Caco-2 (cell line): ENCODE results near the gene NUBPL. TPM values are rescaled to one million over a fixed set of nuclear protein-coding genes. Genes with fewer than 3 reads are reported as not detected.

ENCODE experiments used
- BruUV-seq: library from RNA; stranded (reverse); fragments of 400-500 nt; replicated peaks from 2 replicates; lab custom pipeline; 2021; lab: Mats Ljungman, UMichigan
- CTCF ChIA-PET: fragments of 300-600 bp; sonication (Branson Sonifier 250); formaldehyde crosslinking; loops from one replicate; lab custom pipeline; 2022; ENCODE audit warnings: antibody characterized with exemption; lab: Charles Lee
- POLR2A ChIA-PET: fragments of 300-600 bp; sonication (Branson Sonifier 250); formaldehyde crosslinking; loops from one replicate; lab custom pipeline; 2022; ENCODE audit warnings: antibody characterized with exemption; lab: Charles Lee
- DNase-seq, 2 experiments: peaks; one replicate each; pipeline versions ENCODE4 v3.0.0 to v3.0.0-alpha.2; 2020 to 2022
- H3K27me3 ChIP-seq: replicated peaks from 2 replicates; pipeline ENCODE4 v1.6.0; 2011; ENCODE audit warnings: low read length; ENCODE audit not compliant: control insufficient read depth, insufficient read depth
- H3K36me3 ChIP-seq: 2 replicates; pipeline ENCODE4 v1.5.1; 2011; ENCODE audit warnings: low read length; ENCODE audit not compliant: control insufficient read depth, insufficient read depth
- H3K4me1 ChIP-seq: fragments of 250-450 bp; sonication (Bioruptor Pico); 2 replicates; pipeline ENCODE4 v1.5.1; 2020; ENCODE audit warnings: mild to moderate bottlenecking
- H3K4me3 ChIP-seq: 2 replicates; pipeline ENCODE4 v1.5.1; 2011; ENCODE audit warnings: low read depth, mild to moderate bottlenecking, control low read depth, low read length
- H3K9me3 ChIP-seq: fragments of 250-450 bp; sonication (Bioruptor Pico); 2 replicates; pipeline ENCODE4 v1.5.1; 2020; ENCODE audit warnings: mild to moderate bottlenecking, moderate library complexity
- H3K27ac Mint-ChIP-seq: one replicate; pipeline ENCODE4 v1.8.0; 2022; ENCODE audit warnings: mixed read lengths; ENCODE audit not compliant: unreplicated experiment
- H3K27me3 Mint-ChIP-seq: one replicate; pipeline ENCODE4 v1.8.0; 2022; ENCODE audit warnings: mixed read lengths; ENCODE audit not compliant: insufficient read depth, unreplicated experiment
- H3K36me3 Mint-ChIP-seq: one replicate; pipeline ENCODE4 v1.8.0; 2022; ENCODE audit warnings: mild to moderate bottlenecking, mixed read lengths; ENCODE audit not compliant: insufficient read depth, unreplicated experiment
- H3K4me1 Mint-ChIP-seq: one replicate; pipeline ENCODE4 v1.8.0; 2022; ENCODE audit warnings: low read depth, mixed read lengths; ENCODE audit not compliant: unreplicated experiment
- H3K4me3 Mint-ChIP-seq: one replicate; pipeline ENCODE4 v1.8.0; 2022; ENCODE audit warnings: mild to moderate bottlenecking, moderate library complexity, mixed read lengths; ENCODE audit not compliant: unreplicated experiment
- H3K9me3 Mint-ChIP-seq: one replicate; pipeline ENCODE4 v1.8.0; 2022; ENCODE audit warnings: mixed read lengths; ENCODE audit not compliant: unreplicated experiment
- CTCF ChIP-seq, 2 experiments: fragments of 200-600 bp in 1 of 2; IDR thresholded peaks; 1 replicate in 1 of 2; 2 replicates in 1 of 2; pipeline versions ENCODE4 v1.5.1 to v1.8.0; 2011 to 2022; ENCODE audit warnings: antibody characterized with exemption in 1 of 2, control low read depth in 1 of 2, inconsistent platforms in 1 of 2, low read depth in 1 of 2, low read length in 1 of 2, mild to moderate bottlenecking in 1 of 2, moderate library complexity in 1 of 2; ENCODE audit not compliant: insufficient read depth in 1 of 2, severe bottlenecking in 1 of 2, unreplicated experiment in 1 of 2
- intact Hi-C: fragments of 100-400 bp; cut with micrococcal nuclease; formaldehyde crosslinking; loops from one replicate; pipeline ENCODE4 v1.10.0; 2022; ENCODE audit not compliant: unreplicated experiment
- total RNA-seq: library from RNA; stranded (reverse); gene quantifications from 2 replicates; pipeline ENCODE4 v1.2.3, GENCODE V29; 2022

The NUBPL gene
- total RNA-seq, 1 experiment from 2014 or later, result 13.9 TPM

GRCh38 chr14:31556191-31556590 lies 5.0 kb upstream of the NUBPL start:
- ChIA-PET POLR2A (no interaction called here), CTCF (no interaction called here)
- peaks cover 5% of the 10 kb centered on the region for H3K36me3 Mint-ChIP-seq
- TF ChIP-seq CTCF (IDR thresholded peaks at IDR 0.05; ENCODE audit: insufficient read depth in 1 of 2, low read depth in 1 of 2, low read length in 1 of 2, severe bottlenecking in 1 of 2, unreplicated experiment in 1 of 2), result no peak
- H3K9me3 Mint-ChIP-seq, result peaks cover 10% of the 10 kb centered on the region
- Histone ChIP-seq H3K4me1 (no peaks in the 10 kb centered on the region), H3K4me3 (no peak overlapping the region), H3K9me3 (no peaks in the 10 kb centered on the region), H3K27me3 (no peaks in the 10 kb centered on the region), H3K36me3 (no peaks in the 10 kb centered on the region)
- H3K4me1 Mint-ChIP-seq, result no peaks in the 10 kb centered on the region
- H3K27ac Mint-ChIP-seq, result no peak overlapping the region
- H3K27me3 Mint-ChIP-seq, result peaks cover 3% of the 10 kb centered on the region
- intact Hi-C loops, result no loop called here
- BruUV-seq, result no TSS peak
- H3K4me3 Mint-ChIP-seq, result no peak overlapping the region
- DNase-seq, result no peak

GRCh38 chr14:31559939-31560338 lies 1.3 kb upstream of the NUBPL start:
- intact Hi-C loops, result no loop called here
- Histone ChIP-seq H3K36me3 (no peaks in the 10 kb centered on the region), H3K4me1 (no peaks in the 10 kb centered on the region), H3K27me3 (no peaks in the 10 kb centered on the region), H3K9me3 (no peaks in the 10 kb centered on the region), H3K4me3 (no peak overlapping the region)
- BruUV-seq, result no TSS peak
- no peak for TF ChIP-seq CTCF (IDR thresholded peaks at IDR 0.05; ENCODE audit: insufficient read depth in 1 of 2, low read depth in 1 of 2, low read length in 1 of 2, severe bottlenecking in 1 of 2, unreplicated experiment in 1 of 2)
- DNase-seq, result no peak
- Mint-ChIP-seq H3K4me1 (no peaks in the 10 kb centered on the region), H3K27me3 (peaks cover 3% of the 10 kb centered on the region), H3K4me3 (no peak overlapping the region), H3K36me3 (peaks cover 8% of the 10 kb centered on the region), H3K9me3 (peaks cover 10% of the 10 kb centered on the region), H3K27ac (peak overlapping the region; percentile 100)
- ChIA-PET POLR2A (interaction anchor here (0.7 kb wide), 1 partner anchor 140 kb away, joined by 3 read pairs; no protein-coding TSS in a partner anchor), CTCF (no interaction called here)

DNA sequence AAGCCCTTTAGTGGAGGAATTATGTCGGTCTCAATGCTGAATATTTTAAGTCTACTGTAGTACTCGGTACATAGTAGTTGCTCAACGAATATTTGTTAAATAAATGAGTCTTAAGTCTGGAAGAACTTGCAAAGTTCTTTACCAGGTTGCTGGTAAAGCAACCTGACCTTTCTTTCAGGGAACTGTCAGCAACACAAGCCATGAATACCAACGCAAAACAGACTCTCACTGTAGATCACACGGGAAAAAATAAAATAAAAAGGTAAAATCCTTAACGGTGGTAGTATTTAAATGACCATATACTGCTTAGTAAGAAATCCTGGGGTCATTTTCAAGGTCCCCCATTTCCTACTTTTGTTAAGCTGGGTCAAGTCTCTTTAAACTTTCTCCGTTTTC lies 447 bp upstream of the NUBPL start:
- peaks cover 10% of the 10 kb centered on the region for H3K9me3 Mint-ChIP-seq
- peaks cover 3% of the 10 kb centered on the region for H3K27me3 Mint-ChIP-seq
- Histone ChIP-seq H3K4me1 (no peaks in the 10 kb centered on the region), H3K9me3 (no peaks in the 10 kb centered on the region), H3K27me3 (no peaks in the 10 kb centered on the region), H3K4me3 (peak overlapping the region; percentile 100), H3K36me3 (no peaks in the 10 kb centered on the region)
- no peaks in the 10 kb centered on the region for H3K4me1 Mint-ChIP-seq
- peaks cover 8% of the 10 kb centered on the region for H3K36me3 Mint-ChIP-seq
- POLR2A ChIA-PET, result interaction anchor here (0.7 kb wide), 2 partner anchors 104 to 141 kb away, joined by 3 read pairs; partner anchors contain the start of gene DTD2
- no peak for DNase-seq
- BruUV-seq, result no TSS peak
- intact Hi-C loops, result no loop called here
- H3K27ac Mint-ChIP-seq, result peak overlapping the region; percentile 100
- peak overlapping the region; percentile 99 for H3K4me3 Mint-ChIP-seq
- CTCF ChIA-PET, result no interaction called here
- no peak for TF ChIP-seq CTCF (IDR thresholded peaks at IDR 0.05; ENCODE audit: insufficient read depth in 1 of 2, low read depth in 1 of 2, low read length in 1 of 2, severe bottlenecking in 1 of 2, unreplicated experiment in 1 of 2)
